Measurements from ENCODE around the gene ATP5F1E. TPM values are rescaled to one million over a fixed set of nuclear protein-coding genes. Genes with fewer than 3 reads are reported as not detected.

ATP5F1E gene
- total RNA-seq, 4 donors from 2014 or later, result 7.2 to 33.0 (median 25.8) TPM

GRCh38 chr20:59017493-59018231, 14.5 kb downstream of the ATP5F1E start:
- 95% methylated on average over 16 of the region's 16 CpGs; no CpG with 5 or more reads in 1 of the 2 donors for WGBS, 2 donors (ENCODE audit: low coverage in 1 of 2)
- intact Hi-C loops (cut with DNase I; ENCODE audit: low total_unique reads), result no loop called here
- peaks cover 0 to 2% (median 0%) of the 10 kb centered on the region in 4 donors for H3K36me3 ChIP-seq
- TF ChIP-seq EP300 (IDR thresholded peaks at IDR 0.05; ENCODE audit: low read depth) (no peak), POLR2A (IDR thresholded peaks at IDR 0.05) (no peak), POLR2AphosphoS5 (IDR thresholded peaks at IDR 0.05) (no peak)
- TF ChIP-seq, protein P1, sequence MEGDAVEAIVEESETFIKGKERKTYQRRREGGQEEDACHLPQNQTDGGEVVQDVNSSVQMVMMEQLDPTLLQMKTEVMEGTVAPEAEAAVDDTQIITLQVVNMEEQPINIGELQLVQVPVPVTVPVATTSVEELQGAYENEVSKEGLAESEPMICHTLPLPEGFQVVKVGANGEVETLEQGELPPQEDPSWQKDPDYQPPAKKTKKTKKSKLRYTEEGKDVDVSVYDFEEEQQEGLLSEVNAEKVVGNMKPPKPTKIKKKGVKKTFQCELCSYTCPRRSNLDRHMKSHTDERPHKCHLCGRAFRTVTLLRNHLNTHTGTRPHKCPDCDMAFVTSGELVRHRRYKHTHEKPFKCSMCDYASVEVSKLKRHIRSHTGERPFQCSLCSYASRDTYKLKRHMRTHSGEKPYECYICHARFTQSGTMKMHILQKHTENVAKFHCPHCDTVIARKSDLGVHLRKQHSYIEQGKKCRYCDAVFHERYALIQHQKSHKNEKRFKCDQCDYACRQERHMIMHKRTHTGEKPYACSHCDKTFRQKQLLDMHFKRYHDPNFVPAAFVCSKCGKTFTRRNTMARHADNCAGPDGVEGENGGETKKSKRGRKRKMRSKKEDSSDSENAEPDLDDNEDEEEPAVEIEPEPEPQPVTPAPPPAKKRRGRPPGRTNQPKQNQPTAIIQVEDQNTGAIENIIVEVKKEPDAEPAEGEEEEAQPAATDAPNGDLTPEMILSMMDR (IDR thresholded peaks at IDR 0.05), result no peak
- no peaks in the 10 kb centered on the region for H3K27me3 ChIP-seq
- no peaks in the 10 kb centered on the region for H3K4me1 ChIP-seq
- no peak overlapping the region for H3K27ac ChIP-seq
- in situ Hi-C loops (cut with MboI; ENCODE audit: low pct_ligation_motif_present in 1 of 4, low pct_unique_long_range_greater_than_20kb in 1 of 4, low sequenced_read_pairs in 3 of 4), result no loop called here
- no peak overlapping the region for H3K4me3 ChIP-seq
- no peak for DNase-seq
- H3K9me3 ChIP-seq, result no peaks in the 10 kb centered on the region

DNA sequence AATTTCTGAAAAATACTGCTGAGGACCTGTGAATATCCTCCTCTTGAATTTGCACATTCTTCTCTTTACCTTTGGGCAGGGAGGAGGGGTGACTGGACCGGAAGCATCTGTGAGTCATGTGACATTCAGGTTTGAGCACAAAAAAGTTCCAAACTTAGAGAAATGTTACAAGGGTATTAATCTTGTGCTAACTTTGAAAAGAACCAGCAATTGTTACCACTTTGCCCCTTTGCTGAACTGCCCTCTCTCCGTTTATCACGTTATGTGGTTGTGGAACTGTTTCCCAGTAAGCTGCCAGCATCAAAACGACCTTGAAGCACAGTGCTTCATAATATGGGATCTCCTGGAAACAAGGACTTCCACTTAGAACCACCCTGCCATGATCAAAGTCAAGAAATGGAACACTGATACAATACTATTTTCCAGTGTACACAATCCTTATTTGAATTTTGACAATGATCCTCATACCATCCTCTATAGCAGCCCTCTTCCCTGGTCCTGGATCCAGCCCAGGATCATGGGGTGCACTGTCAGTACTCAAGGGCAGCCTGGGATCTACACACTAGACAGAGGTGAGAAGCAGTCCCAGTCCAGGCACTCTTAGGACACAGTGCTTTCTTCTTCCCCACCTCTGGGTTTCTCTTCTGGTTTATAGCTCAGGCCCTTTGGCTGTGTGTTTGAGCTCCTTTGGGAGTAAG, 15.2 kb downstream of the ATP5F1E start:
- Histone ChIP-seq H3K4me3 (no peak overlapping the region), H3K36me3 (no peaks in the 10 kb centered on the region), H3K27ac (no peak overlapping the region), H3K4me1 (no peaks in the 10 kb centered on the region), H3K9me3 (no peaks in the 10 kb centered on the region), H3K27me3 (no peaks in the 10 kb centered on the region)
- 60 to 66% methylated on average over 4 of the region's 4 CpGs for WGBS, 2 donors (ENCODE audit: low coverage in 1 of 2)
- TF ChIP-seq POLR2A (IDR thresholded peaks at IDR 0.05), result no peak
- TF ChIP-seq, protein P1 (IDR thresholded peaks at IDR 0.05), result no peak
- no peak for TF ChIP-seq EP300 (IDR thresholded peaks at IDR 0.05; ENCODE audit: low read depth)
- no peak for TF ChIP-seq POLR2AphosphoS5 (IDR thresholded peaks at IDR 0.05)
- in situ Hi-C loops (cut with MboI; ENCODE audit: low pct_ligation_motif_present in 1 of 4, low pct_unique_long_range_greater_than_20kb in 1 of 4, low sequenced_read_pairs in 3 of 4) (no loop called here), intact Hi-C loops (cut with DNase I; ENCODE audit: low total_unique reads) (no loop called here)
- no peak for DNase-seq

DNA sequence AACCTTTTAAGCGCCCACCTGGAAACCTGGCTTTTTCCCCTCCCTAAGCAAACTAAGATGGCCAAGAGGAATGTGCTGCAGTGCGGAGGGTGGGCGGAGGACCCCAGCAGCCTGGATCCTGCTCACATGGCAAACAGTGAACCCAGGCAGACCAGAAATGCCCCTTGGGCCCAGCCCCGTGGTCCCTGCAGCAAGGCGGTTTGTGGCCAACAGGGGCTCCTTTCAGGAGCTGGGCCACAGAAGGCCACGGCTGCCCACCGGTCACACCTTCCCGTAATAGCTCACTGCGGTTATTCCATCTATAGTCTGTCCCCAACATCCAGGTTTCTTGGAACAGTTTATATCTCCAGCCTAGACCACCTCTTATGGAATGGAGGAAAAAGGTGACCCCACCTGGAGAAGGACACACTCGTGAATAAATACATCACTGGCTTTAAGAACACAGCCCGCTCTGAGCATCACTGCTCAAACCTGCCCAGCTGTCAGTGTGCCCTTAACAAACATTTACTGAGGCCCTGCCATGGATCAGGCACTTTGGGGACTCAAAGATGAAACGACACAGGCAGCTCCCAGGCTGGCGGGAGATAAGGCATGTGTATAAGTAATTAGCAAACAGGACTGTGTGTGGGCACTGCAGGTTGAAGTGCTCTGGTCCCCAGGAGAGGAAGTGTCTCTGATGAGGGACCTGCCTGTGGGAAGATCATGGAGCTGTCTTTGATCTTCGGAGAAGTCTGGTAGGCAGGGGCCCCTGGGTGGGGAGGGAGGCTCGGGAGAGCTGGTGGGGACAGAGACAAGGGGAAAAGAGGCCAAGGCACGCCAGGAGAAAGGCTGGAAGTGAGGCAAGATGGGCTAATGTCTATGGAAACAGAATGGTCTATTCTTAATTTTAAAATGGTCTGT, 16.1 kb downstream of the ATP5F1E start:
- in situ Hi-C loops (cut with MboI; ENCODE audit: low pct_ligation_motif_present in 1 of 4, low pct_unique_long_range_greater_than_20kb in 1 of 4, low sequenced_read_pairs in 3 of 4), result no loop called here
- H3K27me3 ChIP-seq, result no peaks in the 10 kb centered on the region
- TF ChIP-seq POLR2A (IDR thresholded peaks at IDR 0.05) (no peak), EP300 (IDR thresholded peaks at IDR 0.05; ENCODE audit: low read depth) (no peak)
- intact Hi-C loops (cut with DNase I; ENCODE audit: low total_unique reads), result no loop called here
- H3K4me1 ChIP-seq, result no peaks in the 10 kb centered on the region
- 73 to 82% methylated on average over 2 to 16 of the region's 16 CpGs for WGBS, 2 donors (ENCODE audit: low coverage in 1 of 2)
- no peak overlapping the region for H3K27ac ChIP-seq
- no peak overlapping the region for H3K4me3 ChIP-seq
- DNase-seq, result no peak
- no peaks in the 10 kb centered on the region for H3K9me3 ChIP-seq
- H3K36me3 ChIP-seq, result no peaks in the 10 kb centered on the region

GRCh38 chr20:59015411-59015810, 16.7 kb downstream of the ATP5F1E start:
- intact Hi-C loops (cut with DNase I; ENCODE audit: low total_unique reads), result no loop called here
- WGBS, 2 donors (ENCODE audit: low coverage in 1 of 2), result 92% methylated on average over 16 of the region's 16 CpGs; no CpG with 5 or more reads in 1 of the 2 donors
- no peak for DNase-seq
- no peaks in the 10 kb centered on the region for H3K36me3 ChIP-seq
- in situ Hi-C loops (cut with MboI; ENCODE audit: low pct_ligation_motif_present in 1 of 4, low pct_unique_long_range_greater_than_20kb in 1 of 4, low sequenced_read_pairs in 3 of 4), result no loop called here
- H3K4me3 ChIP-seq, result no peak overlapping the region
- no peaks in the 10 kb centered on the region for H3K9me3 ChIP-seq
- peaks cover 0 to 2% (median 0%) of the 10 kb centered on the region in 4 donors for H3K4me1 ChIP-seq
- H3K27me3 ChIP-seq, result no peaks in the 10 kb centered on the region
- no peak overlapping the region for H3K27ac ChIP-seq
- no peak for TF ChIP-seq POLR2A (IDR thresholded peaks at IDR 0.05)

Data from transverse colon (tissue), 4 donors.